Memory B cell (primary cell): ENCODE measurements around the gene RBP3.

ENCODE experiments used
- ATAC-seq: fragments of 150-1000 bp; cut with Tn5 transposase; 2 replicates; pipeline ENCODE4 v1.10.0; 2021; ENCODE audit warnings: low read depth, mild to moderate bottlenecking, moderate library complexity
- DNase-seq, 2 donors: peaks; one replicate each; pipeline ENCODE4 v3.0.0; 2022; ENCODE audit warnings: low spot score in 2 of 2
- H3K27ac Mint-ChIP-seq: one replicate; pipeline ENCODE4 v1.8.0; 2022; ENCODE audit warnings: mild to moderate bottlenecking, moderate library complexity, mixed read lengths
- H3K27me3 Mint-ChIP-seq: one replicate; pipeline ENCODE4 v1.8.0; 2022; ENCODE audit warnings: mixed read lengths
- H3K36me3 Mint-ChIP-seq: one replicate; pipeline ENCODE4 v1.8.0; 2022; ENCODE audit warnings: mild to moderate bottlenecking, mixed read lengths
- H3K4me1 Mint-ChIP-seq: one replicate; pipeline ENCODE4 v1.8.0; 2022; ENCODE audit warnings: mixed read lengths
- H3K4me3 Mint-ChIP-seq: one replicate; pipeline ENCODE4 v1.8.0; 2022; ENCODE audit warnings: mild to moderate bottlenecking, moderate library complexity, mixed read lengths
- H3K9me3 Mint-ChIP-seq: one replicate; pipeline ENCODE4 v1.8.0; 2022; ENCODE audit warnings: mixed read lengths

Gene RBP3

DNA sequence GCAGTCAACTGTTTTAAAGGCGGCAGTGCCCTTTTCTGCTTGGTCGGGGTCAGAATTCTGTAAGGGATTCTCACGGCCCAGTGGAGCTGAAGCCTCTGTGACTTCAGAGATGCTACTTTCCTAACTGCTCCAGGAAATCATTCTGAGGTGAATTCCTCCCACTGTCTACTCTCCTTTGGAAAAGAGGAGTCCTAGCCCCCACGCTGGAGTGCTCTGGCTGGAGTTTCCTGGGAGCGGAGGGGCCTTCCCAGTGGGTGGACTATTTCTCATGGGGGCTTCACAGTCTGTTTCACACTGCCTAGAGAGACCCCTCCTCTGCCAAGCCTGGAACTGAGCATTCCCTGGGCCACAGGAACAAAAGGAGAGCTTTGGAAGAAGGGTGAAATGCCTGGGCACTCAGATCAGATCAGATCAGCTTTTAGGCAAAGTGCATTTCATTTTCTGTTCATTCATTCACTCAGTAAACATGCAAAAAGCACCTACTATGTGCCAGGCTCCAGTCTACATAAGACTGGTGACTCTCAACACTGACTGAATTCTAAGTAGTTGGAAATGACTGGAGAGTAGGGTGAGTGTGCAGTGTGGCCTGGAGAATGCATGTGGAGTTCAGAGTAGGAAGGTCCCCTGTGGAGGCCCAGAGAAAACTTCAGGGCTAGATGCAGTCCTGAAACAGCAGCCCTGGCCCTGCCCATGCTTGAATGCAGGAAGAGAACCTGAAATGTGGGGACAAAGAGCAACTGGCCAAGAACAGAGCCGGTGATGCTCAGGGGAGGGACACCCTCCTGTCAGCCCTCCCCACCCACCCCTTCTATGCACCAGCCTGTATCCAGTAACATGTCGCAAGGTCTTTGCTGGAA, 23.7 kb downstream of the RBP3 start:
- no peak for DNase-seq

GRCh38 chr10:47372726-47373125, 24.6 kb downstream of the RBP3 start:
- ATAC-seq: no peak
- no peak for DNase-seq
- H3K4me1 Mint-ChIP-seq: peaks cover 5% of the 10 kb centered on the region
- H3K27me3 Mint-ChIP-seq: peaks cover 16% of the 10 kb centered on the region
- H3K36me3 Mint-ChIP-seq: no peaks in the 10 kb centered on the region
- no peak overlapping the region for H3K27ac Mint-ChIP-seq
- no peak overlapping the region for H3K4me3 Mint-ChIP-seq
- no peaks in the 10 kb centered on the region for H3K9me3 Mint-ChIP-seq

More for the DNA sequence above, 23.7 kb downstream of the RBP3 start:
- H3K9me3 Mint-ChIP-seq: no peaks in the 10 kb centered on the region
- peaks cover 11% of the 10 kb centered on the region for H3K27me3 Mint-ChIP-seq
- no peaks in the 10 kb centered on the region for H3K4me1 Mint-ChIP-seq
- H3K27ac Mint-ChIP-seq: no peak overlapping the region
- H3K4me3 Mint-ChIP-seq: no peak overlapping the region
- ATAC-seq: no peak
- no peaks in the 10 kb centered on the region for H3K36me3 Mint-ChIP-seq

DNA sequence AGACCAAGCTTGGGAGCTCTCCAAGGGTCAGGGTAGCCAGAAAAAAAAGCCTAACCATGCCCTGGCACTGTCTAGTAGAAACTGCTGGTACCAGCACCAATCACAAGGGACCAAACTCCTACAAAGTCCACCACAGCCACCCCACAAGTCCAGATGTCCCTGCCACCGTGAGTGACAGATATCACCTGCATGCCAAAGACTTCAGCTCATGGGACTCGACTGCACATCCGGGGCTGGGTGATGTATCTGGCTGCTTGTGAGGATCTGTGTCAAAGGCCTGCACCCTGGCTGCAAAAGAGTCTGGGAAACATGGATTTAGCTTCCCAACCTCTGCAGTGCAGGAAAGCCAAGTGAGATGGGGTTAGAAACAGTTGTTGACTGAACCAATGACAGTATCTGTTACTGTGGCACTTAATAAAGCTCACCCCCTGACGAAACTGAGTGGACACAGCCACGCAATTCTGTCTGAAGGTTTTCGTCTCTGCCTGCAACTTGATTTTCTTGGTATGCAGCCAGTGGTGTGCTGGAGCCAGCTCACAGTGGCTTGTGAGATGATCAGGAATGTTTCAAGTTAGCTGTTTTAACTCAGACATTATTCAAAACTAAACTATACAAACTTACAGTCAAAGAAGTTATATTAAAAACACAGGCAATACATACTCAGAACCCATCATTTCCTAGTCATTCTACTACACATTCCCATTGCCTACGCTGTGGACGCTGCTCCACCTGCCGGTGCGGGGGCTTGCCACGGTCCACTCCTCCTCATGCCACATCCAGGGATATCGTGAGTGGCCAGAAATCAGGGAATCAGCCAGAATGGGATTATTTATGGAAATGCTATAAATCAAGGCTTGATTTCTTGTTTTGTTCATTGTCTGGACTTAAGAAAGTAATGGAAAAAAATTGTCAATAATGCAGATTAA, 26.7 kb downstream of the RBP3 start:
- no peak for DNase-seq
- ATAC-seq: no peak
- Mint-ChIP-seq H3K36me3 (no peaks in the 10 kb centered on the region), H3K4me1 (peaks cover 5% of the 10 kb centered on the region), H3K27me3 (peaks cover 21% of the 10 kb centered on the region), H3K27ac (no peak overlapping the region), H3K9me3 (no peaks in the 10 kb centered on the region), H3K4me3 (no peak overlapping the region)

DNA sequence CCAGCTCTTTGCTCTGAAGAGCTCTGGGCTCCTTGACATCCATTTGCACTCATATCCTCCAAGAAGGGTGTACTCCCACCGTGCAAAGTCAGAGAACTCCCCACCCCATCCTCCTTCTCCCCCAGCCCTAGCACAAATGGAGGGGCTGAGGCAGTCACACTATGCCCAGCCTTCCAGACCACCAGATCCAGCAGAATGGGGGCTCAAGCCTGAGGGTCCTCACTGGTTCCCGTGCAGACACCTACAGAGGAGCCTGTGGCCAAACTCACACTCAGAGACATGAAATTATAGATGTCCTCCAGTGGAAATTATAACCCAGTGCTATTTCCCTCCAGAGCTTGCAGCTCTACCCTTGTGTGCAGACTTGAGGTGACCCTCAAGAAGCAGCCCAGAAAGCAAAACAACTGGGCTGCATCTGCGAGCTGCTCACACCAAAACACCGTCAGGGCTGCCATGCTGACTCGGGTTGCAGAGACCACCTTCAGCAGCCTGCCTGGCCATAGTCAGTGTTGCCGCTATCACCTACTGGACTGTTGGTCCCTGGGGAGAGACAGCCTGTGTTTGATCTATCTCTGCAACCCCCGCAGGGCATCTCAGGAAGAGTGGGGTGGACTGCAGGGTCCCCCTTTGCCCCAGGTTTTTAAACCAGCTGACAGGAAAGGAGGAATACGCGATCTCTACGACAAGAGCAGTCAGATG, 28.5 kb downstream of the RBP3 start:
- Mint-ChIP-seq H3K9me3 (no peaks in the 10 kb centered on the region), H3K36me3 (no peaks in the 10 kb centered on the region), H3K27ac (no peak overlapping the region), H3K4me3 (no peak overlapping the region), H3K27me3 (peaks cover 34% of the 10 kb centered on the region), H3K4me1 (peaks cover 5% of the 10 kb centered on the region)
- DNase-seq (no peak), ATAC-seq (no peak)

- Mint-ChIP-seq H3K9me3 (no peaks in the 10 kb centered on the region), H3K4me1 (peaks cover 5% of the 10 kb centered on the region), H3K4me3 (no peak overlapping the region), H3K27me3 (peaks cover 35% of the 10 kb centered on the region), H3K36me3 (no peaks in the 10 kb centered on the region), H3K27ac (no peak overlapping the region)
- ATAC-seq (no peak), DNase-seq (no peak)
Measured at GRCh38 chr10:47378183-47378510, 30.0 kb downstream of the RBP3 start.

DNA sequence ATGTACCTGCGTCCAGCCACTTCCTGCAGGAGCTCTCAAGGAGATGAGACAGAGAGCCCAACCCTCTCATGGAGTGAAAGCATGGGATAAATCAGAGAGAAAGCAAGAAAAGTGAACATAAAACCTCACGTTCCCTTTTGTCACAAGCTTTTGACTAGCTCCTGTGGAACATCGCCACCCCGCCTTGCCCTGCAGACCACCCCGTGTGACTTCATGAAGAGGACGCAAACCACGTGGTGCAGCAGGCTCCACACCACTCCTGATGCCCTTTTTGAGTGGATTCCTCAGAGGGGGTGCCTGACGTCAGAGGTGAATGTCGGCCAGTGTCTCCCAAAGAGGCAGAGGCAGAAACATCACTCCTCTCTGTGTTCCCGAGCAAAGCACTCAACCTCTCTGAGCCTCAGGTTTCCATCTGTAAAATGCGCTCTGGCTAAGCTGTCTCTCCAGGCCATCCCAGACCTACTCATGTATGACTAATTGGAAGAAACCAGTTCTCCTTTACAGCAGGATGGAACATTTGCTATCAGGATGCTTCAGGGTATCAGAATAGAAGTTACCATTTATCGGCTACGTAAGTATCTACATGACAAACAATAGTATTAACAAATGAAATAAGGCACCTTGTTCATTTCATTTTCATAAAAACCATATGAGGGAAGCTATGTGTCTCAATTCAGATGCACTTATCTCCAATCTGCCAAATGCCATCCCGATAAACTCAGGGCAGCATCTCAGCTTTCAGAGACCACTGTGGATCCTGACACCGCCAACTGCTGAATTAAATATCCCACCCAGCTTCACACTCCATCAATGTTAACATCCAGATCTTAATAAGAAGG, 30.7 kb downstream of the RBP3 start:
- Mint-ChIP-seq H3K27ac (no peak overlapping the region), H3K4me1 (peaks cover 11% of the 10 kb centered on the region), H3K36me3 (no peaks in the 10 kb centered on the region), H3K4me3 (no peak overlapping the region), H3K27me3 (peaks cover 41% of the 10 kb centered on the region), H3K9me3 (no peaks in the 10 kb centered on the region)
- ATAC-seq: no peak
- DNase-seq: no peak

GRCh38 chr10:47379445-47379785, 31.3 kb downstream of the RBP3 start:
- Mint-ChIP-seq H3K27me3 (peaks cover 42% of the 10 kb centered on the region), H3K4me3 (no peak overlapping the region)
- no peak for DNase-seq

DNA sequence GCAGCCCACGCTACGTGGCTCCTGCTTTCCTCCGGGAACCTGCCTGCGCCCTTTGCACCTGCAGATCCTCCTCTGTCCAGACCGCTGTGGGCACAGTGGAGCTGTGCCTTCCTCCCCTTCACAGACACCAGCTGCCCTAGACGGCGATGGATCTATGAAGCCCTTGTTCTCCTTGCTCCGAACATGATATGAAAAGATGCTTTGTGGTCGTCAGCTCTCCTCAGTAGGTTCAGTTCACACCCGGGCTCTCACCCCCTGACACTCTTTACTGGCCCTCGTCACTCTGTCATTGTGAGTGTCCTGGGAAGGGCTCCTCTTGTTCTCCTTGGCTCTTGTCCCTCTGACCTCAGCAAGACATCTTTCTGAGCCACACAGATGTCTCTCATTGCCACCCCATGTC, 31.7 kb downstream of the RBP3 start:
- H3K9me3 Mint-ChIP-seq: no peaks in the 10 kb centered on the region
- H3K4me1 Mint-ChIP-seq: peaks cover 16% of the 10 kb centered on the region
- no peaks in the 10 kb centered on the region for H3K36me3 Mint-ChIP-seq
- ATAC-seq (no peak), DNase-seq (no peak)
- H3K27ac Mint-ChIP-seq: no peak overlapping the region
- peaks cover 43% of the 10 kb centered on the region for H3K27me3 Mint-ChIP-seq
- no peak overlapping the region for H3K4me3 Mint-ChIP-seq

More at GRCh38 chr10:47379445-47379785, 31.3 kb downstream of the RBP3 start:
- Mint-ChIP-seq H3K9me3 (no peaks in the 10 kb centered on the region), H3K4me1 (peaks cover 13% of the 10 kb centered on the region), H3K27ac (no peak overlapping the region), H3K36me3 (no peaks in the 10 kb centered on the region)
- ATAC-seq: no peak

DNA sequence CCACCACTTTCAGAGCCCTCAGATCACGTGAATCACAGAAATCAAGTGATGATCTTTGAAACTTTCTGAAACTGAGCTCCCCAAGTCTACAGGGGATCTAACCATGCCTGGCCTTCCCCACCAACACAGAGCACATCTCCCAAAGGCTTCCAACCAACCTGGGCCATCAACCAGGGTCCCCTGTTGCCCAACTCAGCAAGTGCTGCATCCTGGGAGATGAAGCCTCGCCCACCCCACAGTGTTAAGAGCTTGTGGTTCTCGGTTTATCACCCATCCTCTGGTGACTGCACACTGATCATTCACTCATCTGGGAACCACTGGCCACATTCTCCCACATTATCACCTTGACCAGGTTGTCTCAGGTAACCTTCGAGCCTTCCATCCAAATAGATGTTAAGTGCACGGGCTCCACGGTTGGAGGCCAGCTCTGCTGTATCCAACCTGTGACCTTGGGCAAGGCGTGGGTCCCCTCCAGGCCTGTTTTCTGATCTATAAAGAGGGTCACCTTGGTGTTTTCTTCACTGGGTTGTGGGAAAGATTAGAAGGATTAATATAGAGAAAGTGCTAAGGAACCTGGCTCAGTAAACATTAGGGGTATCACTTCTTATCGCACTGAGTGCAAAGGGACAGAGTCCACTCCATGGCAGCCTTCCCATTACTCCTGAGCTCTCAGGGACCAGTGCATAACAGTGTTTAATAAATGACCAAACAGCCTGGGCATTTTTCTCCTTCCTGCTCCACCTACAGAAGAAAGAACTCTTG, 32.4 kb downstream of the RBP3 start:
- Mint-ChIP-seq H3K27me3 (peaks cover 45% of the 10 kb centered on the region), H3K36me3 (no peaks in the 10 kb centered on the region), H3K4me1 (peaks cover 17% of the 10 kb centered on the region), H3K4me3 (no peak overlapping the region), H3K9me3 (peaks cover 1% of the 10 kb centered on the region), H3K27ac (no peak overlapping the region)
- no peak for ATAC-seq
- no peak for DNase-seq

DNA sequence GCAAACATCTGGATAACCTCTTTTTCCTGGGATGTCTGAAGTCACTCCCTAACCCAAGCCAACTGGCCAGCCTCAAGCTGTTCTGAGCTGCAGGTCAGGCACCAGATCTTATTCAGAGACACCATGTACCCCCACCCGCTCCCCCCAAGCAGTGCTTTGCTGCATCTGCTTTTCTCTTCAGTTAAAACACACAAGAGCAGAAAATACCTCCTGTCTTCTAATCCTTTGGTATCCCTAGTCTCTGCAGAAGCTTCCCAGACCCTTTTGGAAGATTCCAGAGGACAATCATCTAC, 32.9 kb downstream of the RBP3 start:
- ATAC-seq (no peak), DNase-seq (no peak)
- Mint-ChIP-seq H3K4me1 (peaks cover 17% of the 10 kb centered on the region), H3K27ac (no peak overlapping the region), H3K36me3 (no peaks in the 10 kb centered on the region), H3K27me3 (peaks cover 43% of the 10 kb centered on the region), H3K9me3 (peaks cover 1% of the 10 kb centered on the region), H3K4me3 (no peak overlapping the region)

- Mint-ChIP-seq H3K36me3 (no peaks in the 10 kb centered on the region), H3K27ac (no peak overlapping the region), H3K9me3 (peaks cover 1% of the 10 kb centered on the region), H3K4me3 (no peak overlapping the region), H3K4me1 (peaks cover 17% of the 10 kb centered on the region), H3K27me3 (peaks cover 39% of the 10 kb centered on the region)
- DNase-seq (no peak), ATAC-seq (no peak)
Measured at GRCh38 chr10:47381427-47382379, 33.5 kb downstream of the RBP3 start.
